GM18508 (cell line): ENCODE results near the gene CHRDL2.
A peak's percentile ranks its signal among the peaks of the same experiment; 100 is the strongest.

Source experiments
- ATAC-seq: cut with Tn5 transposase; IDR thresholded peaks from one replicate; pipeline ENCODE4 v1.9.1; 2021; ENCODE audit warnings: moderate number of reproducible peaks; ENCODE audit not compliant: insufficient read depth, unreplicated experiment

The CHRDL2 gene

GRCh38 chr11:74749127-74749964, 18.1 kb upstream of the CHRDL2 start:
- peak; percentile 8 for ATAC-seq

DNA sequence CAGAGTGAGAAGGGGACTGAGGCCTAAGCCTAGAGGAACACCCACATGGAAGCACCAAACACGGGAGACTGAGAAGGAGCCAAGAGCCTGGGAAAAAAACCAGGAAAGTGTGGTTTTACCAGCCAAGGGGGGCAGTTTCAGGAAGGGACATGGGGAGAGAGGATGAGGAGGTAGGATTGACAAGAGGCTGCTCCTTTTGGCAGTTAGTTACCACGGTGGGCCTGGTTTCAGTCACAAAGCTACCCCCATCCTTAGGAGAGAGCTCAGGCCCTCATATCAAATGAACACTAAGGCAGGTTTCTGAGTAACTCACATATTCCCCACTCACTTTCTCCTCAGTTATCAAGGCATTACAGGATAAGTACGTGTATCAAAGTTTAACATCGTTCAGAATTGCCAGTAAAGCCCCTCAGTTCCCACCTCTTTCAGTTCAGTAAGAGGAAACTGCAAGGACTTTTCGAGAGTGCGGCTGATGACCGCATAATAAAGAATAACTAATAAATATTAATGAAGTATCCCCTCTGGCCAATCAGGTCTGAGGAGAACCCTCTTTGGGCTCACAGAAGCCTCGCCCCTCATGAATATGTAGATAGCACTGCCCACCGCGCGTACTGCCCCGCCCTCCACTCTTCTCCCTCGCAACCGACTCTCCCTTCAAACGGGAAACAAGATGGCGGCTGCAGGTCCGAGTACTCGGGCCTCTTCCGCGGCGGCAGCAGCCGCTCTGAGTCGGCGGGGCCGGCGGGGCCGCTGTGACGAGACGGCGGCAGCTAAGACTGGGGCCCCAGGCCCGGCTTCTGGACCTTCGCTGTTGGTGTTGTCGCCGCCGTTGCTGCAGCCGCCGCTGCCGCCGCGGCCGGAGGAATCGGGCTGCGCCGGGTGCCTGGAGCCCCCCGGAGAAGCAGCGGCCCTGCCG, 17.2 kb upstream of the CHRDL2 start, which contains the start of gene RNF169:
Gene RNF169, plus strand, starts transcription at position 639 of the 916 bp plus-strand sequence. Its CDS starts 32 bp downstream, at position 671.
- ATAC-seq = peak; percentile 90

DNA sequence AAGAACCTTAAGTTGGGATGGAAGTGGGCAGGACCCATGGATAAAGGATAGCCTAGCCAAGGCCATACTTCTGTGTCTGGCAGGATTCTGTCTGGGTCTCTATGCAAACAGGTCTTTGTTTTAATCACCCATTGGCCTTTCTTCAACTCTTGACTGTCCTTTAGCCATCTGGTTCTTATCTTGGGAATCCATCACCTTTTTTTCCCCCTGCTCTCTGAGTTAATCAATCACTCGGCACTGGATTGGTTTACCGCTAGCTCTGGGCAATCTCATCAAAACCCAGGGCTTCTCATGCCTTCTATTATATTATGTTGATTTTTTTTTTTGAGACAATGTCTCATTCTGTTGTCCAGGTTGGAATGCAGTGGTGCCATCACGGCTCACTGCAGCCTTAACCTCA, 15.6 kb upstream of the CHRDL2 start:
- ATAC-seq = no peak

DNA sequence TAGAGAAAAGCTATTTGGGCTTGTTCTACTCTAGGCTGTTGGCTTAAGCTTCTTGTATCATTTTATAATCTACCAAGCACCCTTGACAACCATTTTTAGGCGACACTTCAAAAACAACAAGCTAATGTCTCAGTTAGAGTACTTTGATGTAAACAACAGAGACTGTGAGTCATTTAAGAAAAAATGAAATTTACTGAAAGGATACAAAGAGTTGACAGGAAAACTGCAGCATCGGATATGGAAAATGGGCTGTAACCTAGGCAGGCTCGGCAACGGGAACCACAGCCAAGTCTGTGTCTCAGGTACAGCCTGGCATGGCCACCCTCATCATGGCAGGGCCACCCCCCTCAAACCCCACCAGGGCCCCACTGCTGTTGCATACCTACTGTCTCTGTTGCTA, 13.1 kb upstream of the CHRDL2 start:
- ATAC-seq = no peak

GRCh38 chr11:74743640-74744039, 12.4 kb upstream of the CHRDL2 start:
- ATAC-seq = no peak

GRCh38 chr11:74742070-74742469, 10.8 kb upstream of the CHRDL2 start:
- no peak for ATAC-seq

- ATAC-seq = no peak
These were observed 8.5 kb upstream of the CHRDL2 start for GRCh38 chr11:74739546-74740270.

- no peak for ATAC-seq
These were observed 4.8 kb upstream of the CHRDL2 start for GRCh38 chr11:74736031-74736430.

- ATAC-seq = no peak
These were observed 4.2 kb upstream of the CHRDL2 start for GRCh38 chr11:74735365-74735928.

DNA sequence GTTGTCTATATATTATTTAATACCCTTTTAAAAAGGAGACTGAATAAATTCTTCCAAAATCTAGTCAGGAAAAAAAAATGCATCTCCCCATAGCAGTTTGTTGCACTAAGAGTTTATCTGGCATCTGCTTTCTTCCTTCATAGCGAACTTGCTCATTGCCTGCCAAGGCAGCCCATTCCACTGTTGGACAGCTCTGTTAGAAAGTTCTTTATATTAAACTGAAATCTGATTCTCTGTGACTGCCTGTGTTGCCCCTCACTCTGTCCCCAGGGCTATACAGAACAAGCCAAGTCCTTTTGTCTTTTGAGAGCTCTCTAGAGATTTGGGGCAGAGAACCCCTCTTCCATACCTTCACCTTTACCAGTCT, 3.3 kb upstream of the CHRDL2 start:
- ATAC-seq = no peak

GRCh38 chr11:74730571-74731260, 510 bp downstream of the CHRDL2 start:
- no peak for ATAC-seq

DNA sequence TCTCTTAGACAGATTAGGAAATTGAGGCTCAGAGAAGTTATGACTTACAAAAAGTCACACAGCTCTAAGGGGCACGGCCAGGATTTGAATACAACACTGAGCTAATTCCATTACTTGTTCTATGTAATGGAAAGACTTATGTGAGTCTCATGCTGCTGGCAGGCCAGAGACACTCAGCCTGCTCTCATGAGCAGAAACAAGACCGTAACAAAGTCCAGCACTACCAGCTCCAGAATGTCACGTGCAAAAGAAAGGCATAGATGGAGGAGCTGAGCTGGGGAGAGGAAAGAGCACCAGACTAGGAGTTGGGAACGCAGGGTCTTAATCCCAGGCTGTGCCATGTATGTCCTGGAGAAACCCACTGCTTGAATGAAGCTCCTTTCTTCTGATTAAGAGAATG, 1.8 kb downstream of the CHRDL2 start:
- no peak for ATAC-seq

- ATAC-seq = no peak
These were observed 4.6 kb downstream of the CHRDL2 start for GRCh38 chr11:74726547-74727182.

DNA sequence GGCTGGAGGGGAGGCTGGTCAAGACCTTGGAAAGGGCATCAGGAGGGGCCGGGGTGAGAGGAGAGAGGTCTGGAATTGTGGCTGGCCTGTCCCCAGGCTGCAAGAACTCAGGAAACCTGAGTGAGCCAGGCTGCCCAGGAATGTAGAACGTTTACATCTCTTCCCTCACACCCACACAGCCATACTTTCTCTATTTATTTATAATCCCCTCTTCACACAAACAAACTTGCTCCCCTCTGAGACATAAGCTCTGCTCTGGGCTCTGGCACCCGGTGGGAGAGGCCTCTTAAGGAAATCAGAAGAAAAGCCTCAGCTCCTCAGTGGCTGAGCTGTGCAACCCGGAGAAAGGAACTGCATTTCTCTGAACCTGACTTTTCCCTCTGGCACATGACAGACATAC, 5.5 kb downstream of the CHRDL2 start:
- ATAC-seq = no peak

DNA sequence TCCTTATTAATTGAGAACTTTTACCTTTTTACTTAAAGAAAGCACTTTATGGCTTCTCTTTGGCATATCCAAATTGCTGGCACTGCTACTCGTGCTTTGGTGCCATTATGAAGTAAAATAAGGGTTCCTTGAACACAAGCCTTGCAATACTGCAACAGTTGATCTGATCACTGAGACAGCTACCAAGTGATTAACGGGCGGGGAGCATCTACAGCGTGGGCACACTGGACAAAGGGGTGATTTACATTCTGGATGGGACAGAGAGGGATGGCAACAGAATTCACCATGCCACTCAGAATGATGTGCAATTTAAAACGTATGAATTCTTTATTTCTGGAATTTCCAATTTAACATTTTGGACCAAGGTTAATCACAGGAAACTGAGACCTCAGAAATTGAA, 7.7 kb downstream of the CHRDL2 start:
- no peak for ATAC-seq

GRCh38 chr11:74721479-74721835, 9.8 kb downstream of the CHRDL2 start:
- no peak for ATAC-seq

DNA sequence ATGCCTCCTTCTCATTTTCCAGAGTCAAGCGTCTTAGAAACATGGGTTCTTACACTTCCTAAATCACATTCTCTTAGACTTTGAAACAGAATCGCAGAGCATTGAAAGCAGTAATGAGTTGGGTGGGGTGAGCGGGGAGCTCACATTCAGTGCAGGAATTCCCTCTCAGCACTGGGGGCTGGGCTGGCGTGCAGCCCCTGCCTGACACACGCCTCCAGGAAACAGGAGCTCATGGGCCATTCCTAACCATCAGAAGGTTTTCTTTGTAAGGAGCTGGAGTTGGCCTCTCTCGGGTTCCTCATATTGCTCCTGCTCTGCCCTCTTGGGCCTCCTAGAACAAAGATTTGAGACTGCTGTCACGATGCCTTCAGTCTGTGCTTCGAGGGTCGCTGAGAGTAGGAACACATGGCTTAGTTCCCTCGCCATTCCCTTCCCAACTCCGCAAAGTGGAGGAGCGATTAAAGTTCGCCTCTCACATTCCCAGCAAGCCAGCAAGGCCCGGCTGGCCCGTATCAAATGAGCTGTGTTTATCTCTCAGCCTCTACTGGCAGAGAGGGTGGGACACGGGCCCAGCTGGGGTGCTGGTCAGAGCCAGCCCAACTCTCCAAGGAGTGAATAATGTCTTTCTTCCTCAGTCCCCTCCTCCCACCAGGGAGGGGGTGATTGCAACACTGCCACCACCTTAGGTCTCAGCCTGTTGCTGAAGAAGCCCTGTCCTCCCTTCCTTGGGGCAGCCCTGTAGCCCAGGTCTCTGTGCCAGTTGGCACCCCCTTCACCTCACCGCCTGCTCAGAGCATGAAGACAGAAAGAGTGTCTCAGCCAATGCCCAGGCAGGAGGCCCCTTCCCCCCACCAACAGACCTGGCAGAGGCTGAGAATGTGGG, 10.4 kb downstream of the CHRDL2 start:
- ATAC-seq = no peak

DNA sequence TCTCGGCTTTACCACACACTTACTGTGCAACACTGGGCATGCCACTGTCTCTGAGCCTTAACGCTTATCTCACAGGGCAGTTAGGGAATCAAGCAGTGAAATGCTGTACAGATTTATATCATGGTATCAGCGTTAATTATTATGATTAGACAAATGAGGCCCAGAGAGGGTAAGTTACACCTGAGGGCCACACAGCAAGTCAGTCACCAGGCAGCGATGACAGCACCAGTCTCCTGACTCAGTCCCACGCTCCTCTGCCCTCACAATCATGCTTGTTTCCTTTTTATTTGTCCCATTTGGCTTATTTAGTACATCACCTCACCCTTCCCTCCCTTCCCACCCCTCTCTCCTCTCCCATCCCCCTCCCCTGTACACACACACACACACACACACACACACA, 12.2 kb downstream of the CHRDL2 start:
- no peak for ATAC-seq
